ENCODE results near the gene RBM17. TPM values are rescaled to one million over a fixed set of nuclear protein-coding genes. Genes with fewer than 3 reads are reported as not detected.
A peak's percentile ranks its signal among the peaks of the same experiment; 100 is the strongest.

Gene RBM17
- total RNA-seq, 1 experiment from 2014 or later, result 28.4 TPM

GRCh38 chr10:6091630-6092029 lies 2.8 kb downstream of the RBM17 start:
- peak overlapping the region; percentile 44 for H3K4me2 ChIP-seq (ENCODE audit: low read length)
- CTCF ChIA-PET, result no interaction called here

GRCh38 chr10:6092731-6093130 lies 3.9 kb downstream of the RBM17 start:
- H3K27ac ChIP-seq (ENCODE audit: low read length), result no peak overlapping the region
- ATAC-seq (no peak), DNase-seq (no peak)
- H4K20me1 ChIP-seq (ENCODE audit: low read length), result peaks cover 20% of the 10 kb centered on the region
- H3K4me2 ChIP-seq (ENCODE audit: low read length), result no peak overlapping the region
- H3K9me3 ChIP-seq (ENCODE audit: low read length), result no peaks in the 10 kb centered on the region
- BruUV-seq (replicated peaks), result no TSS peak
- no peaks in the 10 kb centered on the region for H3K27me3 ChIP-seq (ENCODE audit: low read length)
- TF ChIP-seq EZH2phosphoT487 (IDR thresholded peaks at IDR 0.05; ENCODE audit: borderline replicate concordance, low read length), result no peak
- no peak for TF ChIP-seq EZH2 (IDR thresholded peaks at IDR 0.05; ENCODE audit: low read length, unreplicated experiment)
- no peak for TF ChIP-seq CTCF (conservative IDR thresholded peaks at IDR 0.05; ENCODE audit: low read depth, low read length)
- H3K4me1 ChIP-seq (ENCODE audit: insufficient read depth, low read length), result peaks cover 5% of the 10 kb centered on the region
- intact Hi-C loops (cut with micrococcal nuclease), result no loop called here
- H3K36me3 ChIP-seq (ENCODE audit: low read depth, low read length), result no peaks in the 10 kb centered on the region; the same call in none of the 2 replicates
- ChIA-PET CTCF (no interaction called here), POLR2A (ENCODE audit: unreplicated experiment) (no interaction called here)
- H2AFZ ChIP-seq (ENCODE audit: low read length), result no peak overlapping the region
- peaks cover 83% of the 10 kb centered on the region for H3K79me2 ChIP-seq (ENCODE audit: low read length)
- H3K9me2 ChIP-seq (replicated peaks; ENCODE audit: low read length), result no peaks in the 10 kb centered on the region
- H3F3A ChIP-seq (ENCODE audit: low read length, unreplicated experiment), result no peaks in the 10 kb centered on the region
- no peak overlapping the region for H3K9ac ChIP-seq (ENCODE audit: low read length)
- H3K4me3 ChIP-seq (ENCODE audit: low read length), result no peak overlapping the region

More at GRCh38 chr10:6091630-6092029, 2.8 kb downstream of the RBM17 start:
- 0 out of 2 replicates have a peak overlapping the region, but pooled peaks have one; percentile 21 for H3K4me3 ChIP-seq (ENCODE audit: low read length)
- POLR2A ChIA-PET (ENCODE audit: unreplicated experiment), result no interaction called here
- DNase-seq, result no peak
- no peak overlapping the region for H2AFZ ChIP-seq (ENCODE audit: low read length)
- BruUV-seq (replicated peaks), result no TSS peak
- H3K79me2 ChIP-seq (ENCODE audit: low read length), result peaks cover 75% of the 10 kb centered on the region
- H3K27ac ChIP-seq (ENCODE audit: low read length), result no peak overlapping the region
- ATAC-seq, result no peak
- no peak for TF ChIP-seq EZH2 (IDR thresholded peaks at IDR 0.05; ENCODE audit: low read length, unreplicated experiment)
- TF ChIP-seq CTCF (conservative IDR thresholded peaks at IDR 0.05; ENCODE audit: low read depth, low read length), result no peak
- no peak for TF ChIP-seq EZH2phosphoT487 (IDR thresholded peaks at IDR 0.05; ENCODE audit: borderline replicate concordance, low read length)
- H3K27me3 ChIP-seq (ENCODE audit: low read length), result no peaks in the 10 kb centered on the region
- H3F3A ChIP-seq (ENCODE audit: low read length, unreplicated experiment), result no peaks in the 10 kb centered on the region
- peaks cover 5% of the 10 kb centered on the region for H3K4me1 ChIP-seq (ENCODE audit: insufficient read depth, low read length)
- intact Hi-C loops (cut with micrococcal nuclease), result no loop called here
- H3K9ac ChIP-seq (ENCODE audit: low read length), result no peak overlapping the region
- no peaks in the 10 kb centered on the region for H3K9me3 ChIP-seq (ENCODE audit: low read length)
- H4K20me1 ChIP-seq (ENCODE audit: low read length), result peaks cover 20% of the 10 kb centered on the region
- H3K36me3 ChIP-seq (ENCODE audit: low read depth, low read length), result no peaks in the 10 kb centered on the region; the same call in 1 of the 2 replicates
- H3K9me2 ChIP-seq (replicated peaks; ENCODE audit: low read length), result no peaks in the 10 kb centered on the region

GRCh38 chr10:6095810-6096570 lies 7.2 kb downstream of the RBM17 start:
- Histone ChIP-seq H3K36me3 (ENCODE audit: low read depth, low read length) (no peaks in the 10 kb centered on the region; the same call in 1 of the 2 replicates), H2AFZ (ENCODE audit: low read length) (no peak overlapping the region), H3K4me3 (ENCODE audit: low read length) (no peak overlapping the region), H3K9ac (ENCODE audit: low read length) (no peak overlapping the region), H3K27me3 (ENCODE audit: low read length) (no peaks in the 10 kb centered on the region), H3K4me1 (ENCODE audit: insufficient read depth, low read length) (no peaks in the 10 kb centered on the region; the same call in 1 of the 2 replicates), H4K20me1 (ENCODE audit: low read length) (peaks cover 11% of the 10 kb centered on the region), H3K4me2 (ENCODE audit: low read length) (no peak overlapping the region), H3F3A (ENCODE audit: low read length, unreplicated experiment) (no peaks in the 10 kb centered on the region), H3K9me2 (replicated peaks; ENCODE audit: low read length) (no peaks in the 10 kb centered on the region), H3K9me3 (ENCODE audit: low read length) (no peaks in the 10 kb centered on the region), H3K79me2 (ENCODE audit: low read length) (peaks cover 70% of the 10 kb centered on the region), H3K27ac (ENCODE audit: low read length) (no peak overlapping the region)
- no peak for TF ChIP-seq EZH2 (IDR thresholded peaks at IDR 0.05; ENCODE audit: low read length, unreplicated experiment)
- TF ChIP-seq CTCF (conservative IDR thresholded peaks at IDR 0.05; ENCODE audit: low read depth, low read length), result no peak
- TF ChIP-seq EZH2phosphoT487 (IDR thresholded peaks at IDR 0.05; ENCODE audit: borderline replicate concordance, low read length), result no peak
- DNase-seq (no peak), ATAC-seq (no peak)
- no TSS peak for BruUV-seq (replicated peaks)
- CTCF ChIA-PET, result no interaction called here
- POLR2A ChIA-PET (ENCODE audit: unreplicated experiment), result no interaction called here
- intact Hi-C loops (cut with micrococcal nuclease), result no loop called here

All from PC-3 (cell line).